Hepatocyte (in vitro differentiated cells): ENCODE measurements around the gene USP10. TPM values are rescaled to one million over a fixed set of nuclear protein-coding genes. Genes with fewer than 3 reads are reported as not detected.

Experiments used
- DNase-seq: peaks from one replicate; pipeline ENCODE4 v3.0.0-alpha.2; 2016; ENCODE audit warnings: low spot score
- H2AFZ ChIP-seq: fragments of 200-600 bp; sonication (generic); 2 replicates; pipeline ENCODE4 v1.6.0; 2016; ENCODE audit warnings: antibody characterized with exemption, mild to moderate bottlenecking
- H3K27ac ChIP-seq: fragments of 200-600 bp; sonication (generic); 2 replicates; pipeline ENCODE4 v1.5.1; 2016; ENCODE audit warnings: mild to moderate bottlenecking
- H3K27me3 ChIP-seq: fragments of 200-600 bp; sonication (generic); 2 replicates; pipeline ENCODE4 v1.6.1; 2016
- H3K36me3 ChIP-seq: fragments of 200-600 bp; sonication (generic); replicated peaks from 2 replicates; pipeline ENCODE4 v1.5.1; 2016; ENCODE audit warnings: low read depth; ENCODE audit not compliant: insufficient read depth
- H3K4me1 ChIP-seq: fragments of 200-600 bp; sonication (generic); 2 replicates; pipeline ENCODE4 v1.5.1; 2016; ENCODE audit warnings: mild to moderate bottlenecking, moderate library complexity; ENCODE audit not compliant: insufficient read depth
- H3K4me2 ChIP-seq: fragments of 200-600 bp; sonication (generic); 2 replicates; pipeline ENCODE4 v1.6.0; 2016
- H3K4me3 ChIP-seq: fragments of 200-600 bp; sonication (generic); 2 replicates; pipeline ENCODE4 v1.5.1; 2016; ENCODE audit warnings: mild to moderate bottlenecking
- H3K79me2 ChIP-seq: fragments of 200-600 bp; sonication (generic); 2 replicates; pipeline ENCODE4 v1.6.0; 2017; ENCODE audit warnings: mild to moderate bottlenecking
- H3K9me2 ChIP-seq: fragments of 200-600 bp; sonication (generic); replicated peaks from 2 replicates; pipeline ENCODE4 v1.6.0; 2017; ENCODE audit warnings: mild to moderate bottlenecking; ENCODE audit not compliant: insufficient read depth
- H3K9me3 ChIP-seq: fragments of 200-600 bp; sonication (generic); 2 replicates; pipeline ENCODE4 v1.5.1; 2016; ENCODE audit warnings: low read depth, mild to moderate bottlenecking
- H4K20me1 ChIP-seq: fragments of 200-600 bp; sonication (generic); 2 replicates; pipeline ENCODE4 v1.6.0; 2016; ENCODE audit warnings: mild to moderate bottlenecking; ENCODE audit not compliant: insufficient read depth, poor library complexity, severe bottlenecking
- EZH2 ChIP-seq: fragments of 200-600 bp; sonication (generic); IDR thresholded peaks from 2 replicates; pipeline ENCODE4 v1.6.1; 2016; ENCODE audit warnings: antibody characterized with exemption, mild to moderate bottlenecking, borderline replicate concordance
- EZH2phosphoT487 ChIP-seq: fragments of 200-600 bp; sonication (generic); IDR thresholded peaks from one replicate; pipeline ENCODE4 v1.6.1; 2018; ENCODE audit warnings: antibody characterized with exemption, mild to moderate bottlenecking, low read depth, moderate library complexity; ENCODE audit not compliant: unreplicated experiment, severe bottlenecking
- WGBS: methylation state at CpG from one replicate; pipeline ENCODE4 v1.1.6; 2016; ENCODE audit warnings: low lambda C conversion rate; ENCODE audit errors: missing lambda C conversion rate; 5-methylcytosine and 5-hydroxymethylcytosine counted together
- polyA plus RNA-seq: library from polyadenylated mRNA; unstranded; fragments of >200 nt; fragmentation: Nextera tagmentation; extraction: Ambion mirVana; gene quantifications from 2 replicates; pipeline ENCODE4 v1.2.1, GENCODE V29; 2016
- total RNA-seq: library from RNA; depleted of rRNA; stranded (reverse); fragments of >200 nt; gene quantifications from 2 replicates; pipeline ENCODE4 v1.2.3, GENCODE V29; 2014
- TF ChIP-seq, protein P1 (sequence below): fragments of 200-600 bp; sonication (generic); IDR thresholded peaks from 2 replicates; pipeline ENCODE4 v1.5.1; 2016; ENCODE audit warnings: antibody characterized with exemption, mild to moderate bottlenecking; ENCODE audit not compliant: poor library complexity

USP10 gene
- total and polyA plus RNA-seq, 2 experiments from 2014 or later = 53.1 to 62.4 TPM

DNA sequence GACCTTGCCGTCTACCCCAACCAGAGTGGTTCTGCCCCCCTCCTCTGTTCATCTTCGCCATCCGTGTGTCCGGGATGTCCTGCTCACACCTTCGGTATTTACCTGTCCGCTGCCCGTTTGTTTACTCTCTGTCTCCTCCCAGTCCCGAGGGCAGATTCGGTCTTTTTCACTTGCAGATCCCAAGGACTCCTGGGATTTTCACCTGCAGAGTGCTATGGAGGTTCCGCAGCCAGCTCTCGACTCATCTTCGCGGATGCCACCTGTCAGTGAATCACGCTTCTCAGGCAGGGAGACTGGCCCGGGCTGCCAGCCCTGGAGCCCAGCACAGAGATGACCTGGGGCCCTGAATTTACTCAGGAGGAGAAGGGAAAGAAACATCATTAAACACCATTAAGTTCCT lies 128.1 kb downstream of the USP10 start:
- Histone ChIP-seq H3K79me2 (peaks cover 61% of the 10 kb centered on the region), H3K9me3 (no peaks in the 10 kb centered on the region), H3K4me3 (no peak overlapping the region), H3K27ac (peak overlapping the region; percentile 96), H4K20me1 (peaks cover 3% of the 10 kb centered on the region), H3K4me1 (peaks cover 46% of the 10 kb centered on the region), H3K27me3 (no peaks in the 10 kb centered on the region), H3K4me2 (peak overlapping the region; percentile 49), H3K36me3 (no peaks in the 10 kb centered on the region), H3K9me2 (no peaks in the 10 kb centered on the region), H2AFZ (no peak overlapping the region)
- DNase-seq = no peak
- TF ChIP-seq EZH2phosphoT487 (no peak), EZH2 (no peak)
- TF ChIP-seq, protein P1, sequence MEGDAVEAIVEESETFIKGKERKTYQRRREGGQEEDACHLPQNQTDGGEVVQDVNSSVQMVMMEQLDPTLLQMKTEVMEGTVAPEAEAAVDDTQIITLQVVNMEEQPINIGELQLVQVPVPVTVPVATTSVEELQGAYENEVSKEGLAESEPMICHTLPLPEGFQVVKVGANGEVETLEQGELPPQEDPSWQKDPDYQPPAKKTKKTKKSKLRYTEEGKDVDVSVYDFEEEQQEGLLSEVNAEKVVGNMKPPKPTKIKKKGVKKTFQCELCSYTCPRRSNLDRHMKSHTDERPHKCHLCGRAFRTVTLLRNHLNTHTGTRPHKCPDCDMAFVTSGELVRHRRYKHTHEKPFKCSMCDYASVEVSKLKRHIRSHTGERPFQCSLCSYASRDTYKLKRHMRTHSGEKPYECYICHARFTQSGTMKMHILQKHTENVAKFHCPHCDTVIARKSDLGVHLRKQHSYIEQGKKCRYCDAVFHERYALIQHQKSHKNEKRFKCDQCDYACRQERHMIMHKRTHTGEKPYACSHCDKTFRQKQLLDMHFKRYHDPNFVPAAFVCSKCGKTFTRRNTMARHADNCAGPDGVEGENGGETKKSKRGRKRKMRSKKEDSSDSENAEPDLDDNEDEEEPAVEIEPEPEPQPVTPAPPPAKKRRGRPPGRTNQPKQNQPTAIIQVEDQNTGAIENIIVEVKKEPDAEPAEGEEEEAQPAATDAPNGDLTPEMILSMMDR = no peak
- whole genome bisulfite sequencing = 74% methylated on average over 15 of the region's 15 CpGs

GRCh38 chr16:84828322-84828721 lies 128.5 kb downstream of the USP10 start:
- H3K4me3 ChIP-seq = no peak overlapping the region
- H3K79me2 ChIP-seq = peaks cover 57% of the 10 kb centered on the region
- no peak overlapping the region for H2AFZ ChIP-seq
- DNase-seq = no peak
- peak overlapping the region; percentile 49 for H3K4me2 ChIP-seq
- H3K27me3 ChIP-seq = no peaks in the 10 kb centered on the region
- H3K9me2 ChIP-seq = no peaks in the 10 kb centered on the region
- H3K36me3 ChIP-seq = no peaks in the 10 kb centered on the region
- WGBS = 72% methylated on average over 5 of the region's 5 CpGs
- peaks cover 46% of the 10 kb centered on the region for H3K4me1 ChIP-seq
- no peaks in the 10 kb centered on the region for H3K9me3 ChIP-seq
- H4K20me1 ChIP-seq = peaks cover 3% of the 10 kb centered on the region
- TF ChIP-seq, protein P1 = no peak
- TF ChIP-seq EZH2phosphoT487 (no peak), EZH2 (no peak)
- H3K27ac ChIP-seq = peak overlapping the region; percentile 96

Other genes starting within 250 kb of the USP10 start
- gene MEAK7, start 195.3 kb upstream of the USP10 start, total RNA-seq = 13.5 and 29.7 TPM in 2 replicates
- 21.6 and 22.6 TPM in 2 replicates for gene MEAK7, start 195.3 kb upstream of the USP10 start, polyA plus RNA-seq
- 30.1 and 32.8 TPM in 2 replicates for gene COTL1, start 81.9 kb upstream of the USP10 start, total RNA-seq
- gene COTL1, start 81.9 kb upstream of the USP10 start, polyA plus RNA-seq = 101 and 104 TPM in 2 replicates
- 45.0 and 50.5 TPM in 2 replicates for gene KLHL36, start 51.5 kb upstream of the USP10 start, total RNA-seq
- 24.4 and 29.9 TPM in 2 replicates for gene KLHL36, start 51.5 kb upstream of the USP10 start, polyA plus RNA-seq
- 253 and 281 TPM in 2 replicates for gene CRISPLD2, start 120.0 kb downstream of the USP10 start, total RNA-seq
- 284 and 315 TPM in 2 replicates for gene CRISPLD2, start 120.0 kb downstream of the USP10 start, polyA plus RNA-seq